H9 (cell line): ENCODE results near the gene TSPAN4. TPM values are rescaled to one million over a fixed set of nuclear protein-coding genes. Genes with fewer than 3 reads are reported as not detected.

Experiments used
- DNase-seq: peaks from one replicate; pipeline ENCODE4 v3.0.0-alpha.2; 2017
- H2AFZ ChIP-seq: one replicate; pipeline ENCODE4 v1.6.1; 2013; ENCODE audit warnings: mild to moderate bottlenecking, low read length, control low read depth, moderate library complexity
- H2AK5ac ChIP-seq: 2 replicates; pipeline ENCODE4 v1.6.1; 2013; ENCODE audit warnings: low read length, control low read depth, mixed read lengths; ENCODE audit not compliant: insufficient read length
- H2BK120ac ChIP-seq: one replicate; pipeline ENCODE4 v1.6.1; 2013; ENCODE audit warnings: low read depth, mild to moderate bottlenecking, low read length, control low read depth, inconsistent platforms; ENCODE audit not compliant: poor library complexity, severe bottlenecking
- H2BK12ac ChIP-seq: 2 replicates; pipeline ENCODE4 v1.6.1; 2013; ENCODE audit warnings: low read length, control low read depth, mixed read lengths, low read depth; ENCODE audit not compliant: insufficient read length
- H2BK15ac ChIP-seq: 2 replicates; pipeline ENCODE4 v1.6.1; 2013; ENCODE audit warnings: low read depth, low read length, control low read depth
- H2BK20ac ChIP-seq: one replicate; pipeline ENCODE4 v1.6.1; 2013; ENCODE audit warnings: low read depth, mild to moderate bottlenecking, low read length, control low read depth, inconsistent platforms; ENCODE audit not compliant: poor library complexity, severe bottlenecking
- H2BK5ac ChIP-seq: 2 replicates; pipeline ENCODE4 v1.6.1; 2013; ENCODE audit warnings: low read length, control low read depth, mixed read lengths; ENCODE audit not compliant: insufficient read length
- H3K14ac ChIP-seq: 2 replicates; pipeline ENCODE4 v1.6.1; 2013; ENCODE audit warnings: low read length, control low read depth; ENCODE audit not compliant: insufficient read depth
- H3K18ac ChIP-seq: 2 replicates; pipeline ENCODE4 v1.6.1; 2013; ENCODE audit warnings: low read depth, mild to moderate bottlenecking, mixed read lengths, low read length, control low read depth; ENCODE audit not compliant: insufficient read length
- H3K23ac ChIP-seq: 2 replicates; pipeline ENCODE4 v1.6.1; 2013; ENCODE audit warnings: low read length, control low read depth, mixed read lengths, low read depth; ENCODE audit not compliant: insufficient read length
- H3K23me2 ChIP-seq: 2 replicates; pipeline ENCODE4 v1.6.1; 2013; ENCODE audit warnings: low read depth, mild to moderate bottlenecking, mixed read lengths, low read length, control low read depth; ENCODE audit not compliant: insufficient read length, poor library complexity, severe bottlenecking
- H3K27ac ChIP-seq: 2 replicates; pipeline ENCODE4 v1.5.1; 2013; ENCODE audit warnings: low read length, control low read depth, mixed read lengths, low read depth; ENCODE audit not compliant: insufficient read length
- H3K27me3 ChIP-seq: 2 replicates; pipeline ENCODE4 v1.6.1; 2013; ENCODE audit warnings: low read length, control low read depth, inconsistent platforms; ENCODE audit not compliant: insufficient read depth
- H3K4ac ChIP-seq: 2 replicates; pipeline ENCODE4 v1.6.1; 2013; ENCODE audit warnings: low read depth, mild to moderate bottlenecking, control low read depth, inconsistent platforms, low read length, moderate library complexity
- H3K4me1 ChIP-seq: 2 replicates; pipeline ENCODE4 v1.6.1; 2013; ENCODE audit warnings: low read length, control low read depth, inconsistent platforms; ENCODE audit not compliant: insufficient read depth
- H3K4me2 ChIP-seq: 2 replicates; pipeline ENCODE4 v1.6.1; 2013; ENCODE audit warnings: low read length, control low read depth, mixed read lengths; ENCODE audit not compliant: insufficient read length, insufficient read depth
- H3K56ac ChIP-seq: 2 replicates; pipeline ENCODE4 v1.6.1; 2013; ENCODE audit warnings: low read depth, mild to moderate bottlenecking, mixed read lengths, low read length, control low read depth; ENCODE audit not compliant: insufficient read length
- H3K79me1 ChIP-seq: 2 replicates; pipeline ENCODE4 v1.6.1; 2013; ENCODE audit warnings: low read depth, mild to moderate bottlenecking, moderate library complexity, low read length, control low read depth, inconsistent platforms; ENCODE audit not compliant: insufficient read depth, poor library complexity, severe bottlenecking
- H3K79me2 ChIP-seq: 2 replicates; pipeline ENCODE4 v1.6.1; 2013; ENCODE audit warnings: low read length, control low read depth, inconsistent platforms; ENCODE audit not compliant: insufficient read depth
- H3K9ac ChIP-seq: 2 replicates; pipeline ENCODE4 v1.6.1; 2013; ENCODE audit warnings: low read length, control low read depth, mixed read lengths; ENCODE audit not compliant: insufficient read length; ENCODE audit errors: extremely low read depth
- H3K9me3 ChIP-seq: one replicate; pipeline ENCODE4 v1.6.1; 2013; ENCODE audit warnings: low read depth, low read length, inconsistent platforms; ENCODE audit not compliant: control insufficient read depth
- H3T11ph ChIP-seq: one replicate; pipeline ENCODE4 v1.6.1; 2013; ENCODE audit warnings: mild to moderate bottlenecking, low read length, control low read depth, inconsistent platforms
- H4K20me1 ChIP-seq: one replicate; pipeline ENCODE4 v1.6.1; 2013; ENCODE audit not compliant: control insufficient read depth, insufficient read length, insufficient read depth
- H4K5ac ChIP-seq: 2 replicates; pipeline ENCODE4 v1.6.1; 2013; ENCODE audit warnings: low read depth, mild to moderate bottlenecking, mixed read lengths, low read length, control low read depth; ENCODE audit not compliant: insufficient read length
- H4K8ac ChIP-seq: replicated peaks from 2 replicates; pipeline ENCODE4 v1.6.1; 2013; ENCODE audit warnings: low read length, control low read depth, mixed read lengths, low read depth; ENCODE audit not compliant: insufficient read length
- H4K91ac ChIP-seq: 2 replicates; pipeline ENCODE4 v1.6.1; 2013; ENCODE audit warnings: low read depth, mild to moderate bottlenecking, moderate library complexity, mixed read lengths, low read length, control low read depth; ENCODE audit not compliant: insufficient read length
- H3K27ac Mint-ChIP-seq, 3 experiments: 2 replicates in 2 of 3; 3 replicates in 1 of 3; pipeline ENCODE4 v1.8.0; 2020 to 2021; ENCODE audit warnings: mixed read lengths in 3 of 3, mild to moderate bottlenecking in 1 of 3, moderate library complexity in 1 of 3
- H3K27me3 Mint-ChIP-seq: 2 replicates; pipeline ENCODE4 v1.8.0; 2021; ENCODE audit warnings: low read depth, mild to moderate bottlenecking, moderate library complexity, mixed read lengths
- H3K36me3 Mint-ChIP-seq, 3 experiments: 2 replicates in 2 of 3; 3 replicates in 1 of 3; pipeline ENCODE4 v1.8.0; 2020 to 2021; ENCODE audit warnings: low read depth in 3 of 3, mixed read lengths in 3 of 3; ENCODE audit not compliant: insufficient read depth in 1 of 3
- H3K4me1 Mint-ChIP-seq, 2 experiments: 2 replicates each; pipeline ENCODE4 v1.8.0; 2020; ENCODE audit warnings: mixed read lengths in 2 of 2
- H3K4me3 Mint-ChIP-seq, 2 experiments: 2 replicates in 1 of 2; 3 replicates in 1 of 2; pipeline ENCODE4 v1.8.0; 2020 to 2021; ENCODE audit warnings: mild to moderate bottlenecking in 2 of 2, mixed read lengths in 2 of 2, moderate library complexity in 1 of 2
- H3K9me3 Mint-ChIP-seq, 2 experiments: 2 replicates in 1 of 2; 3 replicates in 1 of 2; pipeline ENCODE4 v1.8.0; 2020; ENCODE audit warnings: mild to moderate bottlenecking in 2 of 2, mixed read lengths in 2 of 2, moderate library complexity in 1 of 2
- CTCF ChIP-seq: fragments of 200-600 bp; sonication (generic); conservative IDR thresholded peaks from 3 replicates; pipeline ENCODE4 v1.8.0; 2021; ENCODE audit warnings: antibody characterized with exemption, mild to moderate bottlenecking
- WGBS: extraction: QIAGEN DNeasy Blood & Tissue Kit; methylation state at CpG from one replicate; pipeline ENCODE4 v1.1.7; 2013; ENCODE audit warnings: missing lambda C conversion rate, low lambda C conversion rate, mixed read lengths; ENCODE audit not compliant: insufficient read length; ENCODE audit errors: extremely low coverage; 5-methylcytosine and 5-hydroxymethylcytosine counted together
- total RNA-seq: library from RNA; stranded (reverse); gene quantifications from 2 replicates; pipeline ENCODE4 v1.2.1, GENCODE V29; 2021

Gene TSPAN4
- total RNA-seq, 1 experiment from 2014 or later = 64.6 TPM

- Histone ChIP-seq H3T11ph (no peak overlapping the region), H3K56ac (no peak overlapping the region), H3K79me2 (no peaks in the 10 kb centered on the region; the same call in 1 of the 2 replicates), H2AFZ (no peak overlapping the region), H3K23ac (no peak overlapping the region), H3K9ac (no peak overlapping the region), H2BK5ac (no peak overlapping the region), H2BK12ac (no peak overlapping the region), H3K79me1 (no peaks in the 10 kb centered on the region), H4K91ac (no peak overlapping the region), H2BK20ac (no peak overlapping the region), H4K5ac (no peak overlapping the region), H3K18ac (no peak overlapping the region), H3K9me3 (no peaks in the 10 kb centered on the region), H3K14ac (no peak overlapping the region), H4K20me1 (no peaks in the 10 kb centered on the region), H3K4me1 (no peaks in the 10 kb centered on the region; the same call in 1 of the 2 replicates), H3K27me3 (peaks cover 4% of the 10 kb centered on the region; the same call in 1 of the 2 replicates), H3K27ac (no peak overlapping the region), H3K4ac (no peak overlapping the region), H2AK5ac (no peak overlapping the region), H2BK15ac (no peak overlapping the region), H2BK120ac (no peak overlapping the region), H3K23me2 (peaks cover 8% of the 10 kb centered on the region), H4K8ac (no peak overlapping the region), H3K4me2 (no peak overlapping the region)
- Mint-ChIP-seq H3K27me3 (peaks cover 12% of the 10 kb centered on the region), H3K4me1 (peaks cover 23 to 37% of the 10 kb centered on the region in 2 experiments), H3K36me3 (peaks cover 10 to 54% (median 44%) of the 10 kb centered on the region in 3 experiments; a peak in 6 of 7 replicates), H3K9me3 (no peaks in the 10 kb centered on the region), H3K27ac (no peak overlapping the region; a peak in 1 of 7 replicates), H3K4me3 (no peak overlapping the region)
- no CpG with 5 or more reads among the region's 14 CpGs for WGBS
- no peak for DNase-seq
- no peak for TF ChIP-seq CTCF
Measured at GRCh38 chr11:836274-836673, 6.4 kb upstream of the TSPAN4 start.
